Right kidney (tissue), 1 donor: ENCODE results near the gene MICAL3.
"Not testable (repeated sequence)": the region's sequence is repeated elsewhere in the genome, so short reads cannot be mapped to it uniquely, and the experiment has no call there.

Source experiments
- DNase-seq: peaks from one replicate; pipeline ENCODE4 v3.0.0-alpha.2; 2016

MICAL3 gene

DNA sequence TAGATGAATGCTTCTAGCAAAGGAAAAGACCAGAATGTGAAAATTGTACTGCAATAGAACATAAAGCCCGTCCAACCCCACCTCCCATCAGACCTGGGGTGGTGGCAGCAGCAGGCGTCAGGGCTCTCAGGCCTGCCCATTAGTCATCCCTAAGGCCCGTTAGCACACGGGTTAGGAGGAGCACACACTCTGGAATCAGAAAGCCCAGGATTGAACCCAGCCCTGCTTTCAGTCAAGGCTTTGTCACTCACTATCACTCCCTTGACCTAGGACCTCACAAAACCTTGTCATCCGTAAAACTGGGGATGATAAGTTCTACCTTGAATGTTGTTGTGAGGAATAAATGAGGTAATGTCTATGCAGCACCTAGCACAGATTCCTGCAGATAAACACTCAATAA lies 26.9 kb downstream of the MICAL3 start:
- DNase-seq: no peak

DNA sequence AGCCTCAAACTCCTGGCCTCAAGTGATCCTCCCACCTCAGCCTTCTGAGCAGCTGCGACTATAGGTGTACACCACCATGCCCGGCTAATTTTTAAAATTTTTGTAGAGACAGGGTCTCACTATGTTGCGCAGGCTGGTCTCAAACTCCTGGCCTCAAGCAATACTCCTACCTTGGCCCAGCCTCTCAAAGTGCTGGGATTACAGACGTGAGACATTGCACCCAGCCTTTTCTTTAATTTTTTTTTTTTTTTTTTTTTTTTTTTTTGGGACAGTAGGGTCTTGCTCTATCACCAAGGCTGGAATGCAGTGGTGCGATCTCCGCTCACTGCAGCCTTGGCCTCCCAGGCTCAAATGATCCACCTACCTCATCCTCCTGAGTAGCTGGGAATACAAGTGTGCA lies 29.1 kb downstream of the MICAL3 start:
- DNase-seq: not testable (repeated sequence)

DNA sequence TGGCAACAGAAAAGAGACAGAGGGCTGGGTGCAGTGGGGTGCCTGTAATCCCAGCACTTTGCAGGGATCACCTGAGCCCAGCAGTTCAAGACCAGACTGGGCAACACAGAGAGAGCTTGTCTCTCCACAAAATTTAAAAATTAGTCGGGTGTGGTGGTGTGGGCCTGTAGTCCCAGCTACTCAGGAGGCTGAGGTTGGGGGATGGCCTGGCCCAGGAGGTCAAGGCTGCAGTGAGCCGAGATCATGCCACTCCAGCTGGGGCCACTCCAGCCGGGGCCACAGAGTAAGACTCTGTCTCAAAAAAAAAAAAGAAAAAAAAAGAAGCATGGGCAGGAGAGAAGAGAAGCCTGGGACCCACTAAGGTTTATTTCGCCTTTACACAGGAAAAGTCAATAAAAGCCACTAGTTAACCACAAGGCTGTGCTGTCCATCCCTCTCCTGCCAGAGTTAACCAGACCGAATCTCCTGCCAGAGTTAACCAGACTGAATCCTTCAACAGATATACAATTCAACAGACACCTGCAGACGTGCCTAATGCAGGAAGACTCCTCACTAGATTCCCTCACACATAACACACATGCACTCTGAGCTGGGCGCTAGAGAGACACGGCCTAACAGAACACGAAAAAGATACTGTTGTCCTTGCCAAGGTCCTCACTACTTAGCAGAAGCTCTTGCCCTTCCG lies 29.8 kb downstream of the MICAL3 start:
- DNase-seq: no peak

DNA sequence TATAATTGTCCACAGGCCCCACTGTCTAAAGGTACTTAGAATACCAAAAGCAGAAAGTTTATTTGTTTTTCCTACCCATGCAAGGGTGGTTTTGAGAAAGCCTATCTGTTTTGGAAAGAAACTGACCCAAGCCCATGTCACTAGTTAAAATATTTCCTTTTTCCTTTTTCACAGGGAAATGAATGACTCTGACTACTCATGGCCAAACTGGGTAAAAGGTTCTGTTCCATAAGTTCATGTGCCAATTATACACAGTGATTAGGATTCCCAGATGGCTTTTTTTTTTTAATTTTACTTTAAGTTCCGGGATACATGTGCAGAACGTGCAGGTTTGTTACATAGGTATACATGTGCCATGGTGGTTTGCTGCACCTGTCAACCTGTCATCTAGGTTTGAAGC lies 31.4 kb downstream of the MICAL3 start:
- DNase-seq: not testable (repeated sequence)

DNA sequence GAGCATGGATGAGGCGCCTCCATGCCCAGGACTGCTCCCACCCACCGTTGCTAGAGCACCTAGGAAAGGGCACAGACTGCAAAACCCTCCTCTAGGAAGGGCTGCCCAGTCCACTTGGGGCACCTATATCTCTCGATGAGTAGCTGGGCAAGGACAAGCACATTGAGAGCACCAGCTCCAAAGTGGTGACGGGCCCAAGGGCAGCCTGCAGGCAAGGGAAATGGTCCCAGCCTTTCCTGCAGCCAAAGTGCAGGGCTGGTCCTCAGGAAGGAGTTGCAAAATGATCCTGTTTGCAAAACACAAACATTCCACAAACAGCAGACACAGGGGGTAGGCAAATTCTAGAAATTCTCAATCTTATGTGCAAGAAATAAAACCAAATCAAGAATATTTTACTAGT lies 32.4 kb downstream of the MICAL3 start:
- not testable (repeated sequence) for DNase-seq

DNA sequence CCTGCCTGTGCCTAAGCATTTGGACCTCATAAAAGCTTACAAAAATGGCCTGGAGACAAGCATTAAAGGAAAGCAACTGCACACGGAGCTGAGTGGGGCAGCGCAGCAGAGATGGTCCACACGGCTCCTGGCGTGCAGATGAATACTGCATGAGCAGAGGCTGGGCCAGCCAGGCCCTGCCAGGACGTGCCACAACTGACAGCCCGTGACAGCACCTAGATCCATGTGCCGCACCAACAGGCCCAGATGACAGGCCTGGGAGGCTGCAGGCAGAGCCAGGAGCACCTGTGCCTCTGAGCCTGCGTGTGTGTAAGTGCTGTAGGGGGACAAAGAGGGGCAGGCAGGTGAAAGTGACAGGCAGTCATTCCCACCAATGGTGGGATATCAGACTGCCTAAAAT lies 33.4 kb downstream of the MICAL3 start:
- no peak for DNase-seq

DNA sequence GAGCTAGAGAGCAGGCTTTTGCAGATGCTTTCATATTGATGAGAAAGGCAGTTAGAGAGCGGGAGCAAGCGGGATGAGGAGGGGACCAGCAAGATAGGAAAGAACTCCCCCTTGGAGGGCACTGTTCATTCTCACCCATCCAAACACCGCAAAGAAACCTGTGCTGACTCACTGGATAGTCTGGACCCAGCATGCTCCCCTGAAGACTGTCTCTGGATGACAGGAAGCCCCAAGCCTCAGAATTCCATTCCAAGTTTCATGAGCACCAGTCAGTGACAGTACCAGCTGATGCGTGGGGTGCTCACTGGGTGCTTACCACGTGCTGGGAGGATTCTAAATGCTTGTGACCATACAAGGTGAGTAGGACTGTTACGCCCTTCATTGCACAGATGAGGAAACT lies 34.2 kb downstream of the MICAL3 start:
- no peak for DNase-seq

DNA sequence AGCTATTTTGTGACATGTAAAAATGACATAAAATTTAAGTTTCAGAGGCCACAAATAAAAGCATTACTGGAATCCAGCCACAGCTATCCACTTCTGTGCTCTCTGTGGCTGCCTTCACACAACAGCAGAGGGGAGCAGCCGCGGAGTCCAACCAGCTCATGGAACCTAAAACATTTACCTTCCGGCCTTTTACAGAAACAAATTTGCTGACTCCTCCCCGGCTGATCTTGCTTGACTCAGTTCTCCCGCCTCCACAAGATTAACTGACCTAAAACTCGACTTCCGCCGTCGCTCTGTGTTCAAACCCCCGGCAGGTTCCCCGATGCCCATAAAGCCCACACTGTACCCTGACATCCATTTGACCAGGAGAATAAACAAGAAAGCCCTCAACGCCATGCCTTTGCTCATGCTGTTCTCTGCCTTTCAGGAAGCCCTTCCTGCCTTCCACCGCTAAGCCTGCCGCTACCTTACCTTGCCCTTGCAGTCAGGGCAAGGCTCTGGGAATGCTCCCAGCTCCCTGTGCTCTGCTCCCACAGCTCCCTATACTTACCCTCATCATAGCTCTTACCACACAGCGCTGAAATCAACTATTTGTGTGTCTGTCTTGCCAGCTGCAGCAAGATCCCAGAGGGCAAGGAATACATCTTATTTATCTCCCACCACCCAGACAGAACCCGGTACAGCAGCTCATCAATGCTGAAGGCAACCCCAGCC lies 35.4 kb downstream of the MICAL3 start:
- no peak for DNase-seq

DNA sequence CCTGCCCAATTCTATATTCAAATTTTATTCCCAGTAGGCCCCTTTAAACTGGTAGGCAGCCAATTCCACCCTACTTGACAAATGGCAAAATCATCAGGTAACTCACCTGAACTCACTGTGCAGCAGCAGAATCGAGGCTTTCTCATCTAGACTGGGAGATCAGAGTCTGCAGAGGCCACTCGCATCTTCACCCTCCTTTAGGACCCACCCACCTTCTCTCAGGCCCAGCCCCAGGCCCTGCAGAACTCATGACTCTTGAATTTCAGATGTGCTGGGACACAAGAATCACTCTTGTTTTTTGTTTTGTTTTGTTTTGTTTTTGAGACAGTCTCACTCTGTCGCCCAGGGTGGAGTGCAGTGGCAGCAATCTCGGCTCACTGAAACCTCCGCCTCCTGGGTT lies 38.8 kb downstream of the MICAL3 start:
- DNase-seq: no peak

DNA sequence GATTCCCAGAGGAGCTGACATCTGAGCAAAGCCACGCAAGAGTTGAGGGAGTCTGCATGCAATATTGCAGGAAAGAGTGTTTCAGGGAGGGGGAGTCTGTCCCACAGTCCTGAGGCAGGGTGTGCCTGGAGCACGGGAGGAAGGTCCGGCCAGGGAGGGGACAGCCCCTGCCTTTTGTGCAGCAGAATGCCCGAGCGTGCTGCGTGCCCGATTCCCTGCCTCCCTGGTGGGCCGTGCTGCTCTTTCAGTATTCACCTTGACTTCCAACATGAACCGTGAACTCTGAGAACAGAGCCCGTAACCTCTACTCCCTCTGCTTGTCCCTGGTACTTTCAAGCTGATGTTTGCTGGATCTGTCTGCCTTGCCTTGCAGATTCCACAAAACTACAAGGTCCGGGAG lies 39.3 kb downstream of the MICAL3 start:
- not testable (repeated sequence) for DNase-seq

DNA sequence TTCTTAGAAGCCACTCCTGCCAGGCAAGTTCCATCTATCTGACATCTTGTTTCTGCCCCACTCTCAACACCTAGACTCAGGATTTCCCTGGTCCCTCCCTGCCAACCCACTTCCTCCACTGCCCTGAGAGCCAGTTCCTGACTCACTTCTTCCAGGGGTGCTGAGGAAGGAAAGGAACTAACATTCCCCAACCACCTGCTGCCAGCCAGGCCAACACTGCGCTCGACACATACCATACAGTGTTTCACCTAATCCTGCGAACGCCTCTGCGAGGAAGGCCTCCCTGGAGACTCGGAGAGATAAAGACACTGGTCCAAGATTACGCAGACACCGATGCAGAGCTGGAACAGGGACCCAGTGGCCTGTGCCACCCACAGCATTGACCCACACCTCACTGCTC lies 40.2 kb downstream of the MICAL3 start:
- no peak for DNase-seq

DNA sequence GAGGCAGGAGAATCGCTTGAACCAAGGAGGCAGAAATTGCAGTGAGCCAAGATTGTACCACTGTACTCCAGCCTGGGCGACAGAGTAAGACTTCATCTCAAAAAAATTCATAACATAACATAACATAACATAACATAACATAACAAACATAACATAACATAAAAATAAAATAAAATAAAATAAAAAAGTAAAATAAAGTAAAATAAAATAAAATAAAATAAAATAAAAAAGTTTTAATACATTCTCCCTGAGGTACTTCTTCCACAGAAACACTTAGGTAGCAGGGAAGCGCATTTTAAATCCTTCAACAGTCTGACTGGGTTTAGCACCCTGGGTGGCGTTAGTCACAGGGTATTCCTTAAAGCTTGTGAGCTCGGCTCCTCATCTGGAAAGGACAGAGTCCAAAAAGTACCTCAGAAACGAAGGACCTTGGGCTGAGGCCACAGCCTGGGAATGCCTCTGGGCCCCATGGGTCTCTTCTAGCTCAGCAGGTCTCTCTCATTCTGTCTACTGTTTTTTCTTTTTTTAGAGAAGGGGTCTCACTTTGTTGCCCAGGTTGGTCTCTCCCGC lies 41.7 kb downstream of the MICAL3 start:
- DNase-seq: no peak

DNA sequence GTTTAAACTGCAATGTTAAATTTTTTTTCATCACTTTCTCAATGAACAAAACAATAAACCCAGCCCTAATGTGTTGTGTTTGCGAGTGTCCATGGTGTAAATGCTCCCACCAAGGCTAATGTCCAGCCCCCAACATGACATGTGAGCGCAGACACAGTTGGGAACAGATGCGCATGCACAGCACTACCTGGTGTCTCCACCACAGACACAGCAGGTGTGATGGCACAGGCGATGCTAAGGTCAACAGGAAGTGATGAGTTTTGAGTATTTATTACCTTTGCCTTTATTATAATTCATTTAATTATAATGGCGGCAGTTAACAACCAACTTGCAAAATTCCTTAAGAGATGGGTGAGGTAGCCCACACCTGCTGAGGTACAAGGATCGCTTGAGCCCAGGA lies 42.9 kb downstream of the MICAL3 start:
- no peak for DNase-seq

DNA sequence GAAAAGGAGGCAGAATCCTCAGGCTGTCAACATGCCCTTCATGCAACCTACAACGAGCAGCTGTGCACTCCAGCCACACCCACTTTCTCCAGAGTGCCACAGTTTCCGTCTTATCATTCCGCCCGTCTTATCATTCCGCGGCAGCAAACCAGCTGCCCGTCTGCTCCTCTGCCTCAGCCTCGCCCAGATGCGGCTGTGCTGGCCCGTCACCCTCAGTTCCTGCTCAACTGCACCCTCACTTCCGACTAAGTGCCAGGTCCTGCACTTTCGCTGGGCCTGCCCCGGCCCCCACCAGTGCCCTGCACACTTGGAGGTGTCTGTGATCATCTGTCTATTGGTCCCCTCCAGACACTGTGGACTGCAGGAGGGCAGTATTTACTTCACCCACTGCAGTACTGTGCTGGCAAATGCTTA lies 43.7 kb downstream of the MICAL3 start:
- peak; percentile 45 for DNase-seq

DNA sequence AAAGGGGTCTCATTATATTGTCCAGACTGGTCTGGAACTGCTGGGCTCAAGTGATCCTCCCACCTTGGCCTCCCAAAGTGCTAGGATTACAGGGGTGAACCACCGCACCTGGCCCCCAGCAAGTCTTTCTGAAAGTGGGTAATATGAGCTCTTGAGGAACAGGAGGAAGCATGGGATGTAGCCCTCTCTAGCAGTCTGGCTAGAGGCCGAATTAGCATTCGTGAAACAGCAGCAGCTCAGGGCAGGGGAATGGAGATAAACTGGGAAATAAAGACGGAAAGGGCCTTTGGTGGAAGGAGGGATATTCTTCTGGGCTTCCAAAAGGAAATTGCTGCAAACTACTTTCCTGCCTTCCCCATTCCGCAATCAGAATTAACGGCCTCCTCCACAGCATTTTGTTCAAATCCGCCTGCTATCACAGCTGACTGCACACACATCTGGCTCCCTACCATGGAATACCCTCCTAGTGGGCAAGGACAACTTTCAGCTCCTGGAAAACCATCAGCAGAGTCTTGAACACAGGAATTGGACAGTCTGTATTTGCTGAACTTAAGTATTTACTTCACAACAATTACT lies 44.3 kb downstream of the MICAL3 start:
- peak; percentile 52 for DNase-seq

DNA sequence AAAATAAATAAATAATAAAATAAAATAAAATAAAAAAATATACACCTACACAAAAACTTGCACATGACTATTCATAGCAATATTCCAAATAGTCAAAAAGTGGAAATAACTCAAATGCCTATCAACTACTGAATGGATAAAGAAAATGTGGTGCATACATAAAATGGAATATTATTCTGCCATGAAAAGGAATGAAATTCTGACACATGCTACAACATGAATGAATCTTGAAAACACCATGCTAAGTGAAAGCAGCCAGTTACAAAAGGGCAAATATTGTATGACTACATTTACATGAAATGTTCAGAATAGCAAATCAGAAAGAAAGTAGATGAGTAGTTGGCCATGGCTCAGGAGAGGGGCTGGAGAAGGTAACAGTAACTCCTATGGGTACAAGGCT lies 46.3 kb downstream of the MICAL3 start:
- DNase-seq: no peak

DNA sequence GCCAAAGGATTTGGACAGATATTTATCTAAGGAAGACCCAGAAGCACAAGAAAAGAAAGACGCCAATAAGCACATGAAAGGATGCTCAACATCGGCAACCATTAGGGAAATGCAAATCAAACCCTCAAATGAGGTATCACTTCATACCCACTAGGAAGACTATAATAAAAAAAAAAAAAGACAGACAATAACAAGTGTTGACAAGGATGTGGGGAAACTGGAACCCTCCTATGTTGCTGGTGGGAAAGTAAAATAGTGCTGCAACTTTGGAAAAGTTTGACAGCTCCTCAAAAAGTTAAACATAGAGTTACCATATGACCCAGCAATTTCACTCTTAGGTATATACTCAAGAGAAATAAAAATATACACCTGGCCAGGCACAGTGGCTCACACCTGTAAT lies 47.0 kb downstream of the MICAL3 start:
- no peak for DNase-seq

DNA sequence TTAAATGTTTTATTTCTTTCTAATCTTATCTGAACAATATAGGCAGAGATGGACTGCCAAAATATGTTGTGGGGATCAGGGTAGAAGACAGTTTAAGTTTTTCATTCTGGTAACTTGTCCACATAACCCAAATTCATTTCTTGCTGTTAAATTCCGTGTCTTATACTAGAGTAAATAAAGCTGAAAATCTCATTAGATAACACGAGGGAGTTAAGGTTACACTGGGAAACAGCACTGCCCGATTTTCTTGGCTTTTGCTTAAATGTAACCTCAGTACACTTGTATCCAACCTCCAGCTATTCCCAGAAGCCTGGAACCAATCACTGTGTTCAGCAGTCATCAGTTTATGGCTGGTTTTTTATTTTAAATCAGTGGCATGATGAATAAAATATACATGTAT lies 48.2 kb downstream of the MICAL3 start:
- no peak for DNase-seq

DNA sequence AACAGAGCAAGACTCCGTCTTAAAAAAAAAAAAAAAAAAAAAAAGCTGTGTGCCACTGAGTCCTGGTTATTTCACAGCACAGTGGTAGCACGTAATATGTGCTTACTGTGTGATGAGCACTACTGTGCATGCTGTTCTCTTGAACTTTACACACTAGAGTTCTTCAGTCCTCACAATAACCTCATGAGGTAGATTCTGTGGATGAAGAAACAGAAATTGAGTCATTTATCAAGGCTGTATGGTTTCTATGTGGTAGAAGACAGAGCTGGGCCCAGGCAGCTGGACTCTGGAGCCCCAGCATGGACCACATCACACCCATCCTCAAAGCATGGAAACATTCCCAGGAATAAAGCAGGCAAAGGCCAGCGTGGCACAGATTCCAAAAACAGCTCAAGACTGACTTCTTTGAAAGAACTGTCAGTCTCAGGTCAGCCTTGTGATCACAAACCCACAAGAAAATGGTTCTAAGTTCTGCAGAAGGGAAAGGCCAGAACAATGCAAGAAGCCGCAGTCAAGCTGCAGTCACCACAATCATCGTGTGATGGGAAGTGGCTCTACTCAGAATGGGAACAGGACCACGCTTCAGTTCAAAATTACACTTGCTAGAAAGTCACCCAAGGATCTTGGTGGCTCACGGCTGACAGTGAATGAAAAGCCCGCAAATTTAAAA lies 49.5 kb downstream of the MICAL3 start:
- DNase-seq: no peak

DNA sequence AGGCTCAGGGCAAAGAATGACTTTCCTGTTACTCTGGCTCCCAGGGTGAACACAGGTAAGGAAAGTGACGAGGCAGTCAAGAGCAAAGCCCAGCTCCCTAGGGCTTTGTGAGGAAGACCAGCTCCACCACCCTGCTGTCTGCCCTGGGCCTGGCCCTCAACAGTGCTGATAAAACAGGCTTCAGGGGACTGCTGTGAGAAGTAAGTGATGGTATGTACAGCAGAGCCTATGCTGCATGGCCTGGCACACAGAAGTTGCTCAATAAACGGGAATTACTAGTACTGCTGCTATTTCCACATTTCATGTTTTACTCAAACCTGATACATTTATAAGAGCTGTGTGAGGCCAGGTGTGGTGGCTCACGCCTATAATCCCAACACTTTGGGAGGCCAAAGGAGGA lies 50.3 kb downstream of the MICAL3 start:
- no peak for DNase-seq

DNA sequence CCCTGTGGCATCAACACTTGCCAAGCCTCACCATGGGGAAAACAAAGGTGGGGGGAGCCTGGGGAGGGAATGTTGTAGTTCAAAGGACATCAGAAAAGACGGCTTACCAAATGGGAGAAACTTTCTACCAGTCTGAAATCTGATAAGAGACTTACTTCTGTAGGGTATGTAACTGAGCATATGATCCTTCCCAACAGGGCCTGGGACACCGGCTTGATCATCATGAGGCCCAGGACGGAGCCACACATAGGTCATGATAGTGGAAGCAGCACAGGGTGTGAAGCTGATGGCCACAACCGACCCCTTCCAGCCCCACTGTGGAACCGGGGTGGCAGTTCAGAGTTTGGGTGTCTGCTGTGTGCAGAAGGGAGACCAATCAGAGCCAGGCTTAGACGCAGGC lies 51.1 kb downstream of the MICAL3 start:
- no peak for DNase-seq

DNA sequence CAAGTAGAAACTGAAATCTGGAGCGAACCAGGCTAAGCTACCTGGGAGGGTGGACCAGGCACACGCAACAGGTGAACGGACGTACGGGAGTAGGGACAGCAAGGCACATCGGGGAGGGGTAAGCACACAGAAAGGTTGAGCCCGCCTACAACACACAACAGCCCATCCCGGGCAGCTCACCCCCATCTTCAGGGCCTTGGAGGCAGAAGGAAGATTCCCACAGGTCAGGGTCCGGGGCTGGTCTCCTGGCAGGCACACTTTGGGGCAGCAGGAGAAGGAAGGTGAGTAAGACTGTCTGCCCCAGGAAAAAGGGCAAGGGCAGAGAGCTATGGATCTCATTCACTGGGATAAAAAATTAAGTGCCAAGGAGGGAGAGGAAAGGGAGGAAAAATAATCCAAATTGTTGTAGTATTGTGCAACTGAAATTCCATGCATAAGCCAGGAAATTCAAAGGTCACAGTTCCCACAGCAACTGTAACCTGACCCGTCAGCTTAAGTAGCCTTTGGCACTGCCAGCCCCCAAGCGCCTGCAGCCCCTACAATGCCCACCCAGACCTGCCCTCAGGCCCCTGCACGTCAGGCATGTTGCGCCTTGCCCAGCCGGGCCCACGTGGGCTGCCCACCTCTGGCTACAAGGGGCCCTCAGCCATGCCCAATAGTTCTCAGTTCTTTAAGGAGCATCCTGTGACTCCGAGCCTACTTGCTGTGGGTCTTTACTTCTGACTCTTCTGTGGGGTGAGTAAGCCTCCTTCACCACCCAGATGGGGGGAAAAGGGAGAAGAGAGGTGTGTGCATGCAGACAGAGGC lies 51.8 kb downstream of the MICAL3 start:
- DNase-seq: no peak
